ENCODE results near the gene FAM72D.
"Not testable (repeated sequence)": the region's sequence is repeated elsewhere in the genome, so short reads cannot be mapped to it uniquely, and the experiment has no call there.

Gene FAM72D

GRCh38 chr1:145093517-145094149 is 2.1 kb upstream of the FAM72D start:
- DNase-seq: peak in 2 of 3 donors; percentile 9 to 24

- not testable (repeated sequence) for DNase-seq
Measured at GRCh38 chr1:145094655-145095211, 1.0 kb upstream of the FAM72D start.

GRCh38 chr1:145101725-145102124 is 6.0 kb downstream of the FAM72D start:
- not testable (repeated sequence) for DNase-seq

GRCh38 chr1:145103294-145103693 is 7.5 kb downstream of the FAM72D start:
- not testable (repeated sequence) for DNase-seq

- DNase-seq: not testable (repeated sequence)
Measured at GRCh38 chr1:145111674-145112073, 15.9 kb downstream of the FAM72D start.

- DNase-seq: not testable (repeated sequence)
Measured at GRCh38 chr1:145112703-145113102, 16.9 kb downstream of the FAM72D start.

- DNase-seq: not testable (repeated sequence)
Measured at GRCh38 chr1:145114560-145115057, 18.8 kb downstream of the FAM72D start.

- not testable (repeated sequence) for DNase-seq
Measured at GRCh38 chr1:145115587-145116493, 20.1 kb downstream of the FAM72D start.

- not testable (repeated sequence) for DNase-seq
Measured at GRCh38 chr1:145119842-145120241, 24.1 kb downstream of the FAM72D start.

GRCh38 chr1:145122344-145123061 is 26.7 kb downstream of the FAM72D start:
- DNase-seq: not testable (repeated sequence)

- not testable (repeated sequence) for DNase-seq
Measured at GRCh38 chr1:145123062-145123395, 27.3 kb downstream of the FAM72D start.

- DNase-seq: not testable (repeated sequence)
Measured at GRCh38 chr1:145123992-145124641, 28.3 kb downstream of the FAM72D start.

- DNase-seq: not testable (repeated sequence)
Measured at GRCh38 chr1:145125112-145125511, 29.3 kb downstream of the FAM72D start.

GRCh38 chr1:145127144-145127543 is 31.4 kb downstream of the FAM72D start:
- not testable (repeated sequence) for DNase-seq

- DNase-seq: peak in 2 of 3 donors; percentile 31 to 41
Measured at GRCh38 chr1:145128697-145129469, 33.1 kb downstream of the FAM72D start.

- not testable (repeated sequence) for DNase-seq
Measured at GRCh38 chr1:145134476-145134875, 38.7 kb downstream of the FAM72D start.

GRCh38 chr1:145140549-145140948 is 44.8 kb downstream of the FAM72D start:
- not testable (repeated sequence) for DNase-seq

- DNase-seq: not testable (repeated sequence)
Measured at GRCh38 chr1:145144264-145144913, 48.6 kb downstream of the FAM72D start.

GRCh38 chr1:145146308-145146707 is 50.5 kb downstream of the FAM72D start:
- not testable (repeated sequence) for DNase-seq

- not testable (repeated sequence) for DNase-seq
Measured at GRCh38 chr1:145147172-145147571, 51.4 kb downstream of the FAM72D start.

GRCh38 chr1:145155421-145155820 is 59.6 kb downstream of the FAM72D start:
- not testable (repeated sequence) for DNase-seq
